SK-N-SH (cell line): Measurements from ENCODE around the gene NFXL1. TPM values are rescaled to one million over a fixed set of nuclear protein-coding genes. Genes with fewer than 3 reads are reported as not detected.

Experiments
- CHD2 ChIP-seq: fragments of 150-350 bp; IDR thresholded peaks from 2 replicates; pipeline ENCODE4 v1.6.1; 2018; ENCODE audit warnings: low read length; ENCODE audit not compliant: partially characterized antibody
- CTCF ChIP-seq: fragments of 200-600 bp; sonication (generic); IDR thresholded peaks from 2 replicates; pipeline ENCODE4 v1.6.1; 2017; ENCODE audit warnings: antibody characterized with exemption, mild to moderate bottlenecking, moderate library complexity
- ELF1 ChIP-seq: IDR thresholded peaks from 2 replicates; pipeline ENCODE4 v1.4.0; 2012
- FOSL2 ChIP-seq: IDR thresholded peaks from 2 replicates; pipeline ENCODE4 v1.4.0; 2012; ENCODE audit warnings: low read depth, mild to moderate bottlenecking, moderate library complexity, borderline replicate concordance
- FOXJ3 ChIP-seq: sonication (generic); formaldehyde crosslinking; IDR thresholded peaks from 2 replicates; pipeline ENCODE4 v1.5.1; 2020; ENCODE audit warnings: mild to moderate bottlenecking, missing genetic modification reagents
- FOXM1 ChIP-seq: IDR thresholded peaks from 2 replicates; pipeline ENCODE4 v1.4.0; 2012; ENCODE audit warnings: low read depth, mild to moderate bottlenecking
- GABPA ChIP-seq: IDR thresholded peaks from 2 replicates; pipeline ENCODE4 v1.4.0; 2012; ENCODE audit warnings: low read depth, mild to moderate bottlenecking
- MAX ChIP-seq: IDR thresholded peaks from 2 replicates; pipeline ENCODE4 v1.4.0; 2012; ENCODE audit warnings: low read depth
- NRF1 ChIP-seq: IDR thresholded peaks from 2 replicates; pipeline ENCODE4 v1.6.1; 2012; ENCODE audit warnings: low read depth, mild to moderate bottlenecking, low read length
- POLR2AphosphoS5 ChIP-seq: IDR thresholded peaks from 2 replicates; pipeline ENCODE4 v1.6.1; 2012; ENCODE audit warnings: low read depth, low read length
- SIN3A ChIP-seq: IDR thresholded peaks from 2 replicates; pipeline ENCODE4 v1.6.1; 2012; ENCODE audit warnings: low read depth, mild to moderate bottlenecking, low read length, moderate library complexity, borderline replicate concordance
- TCF12 ChIP-seq: IDR thresholded peaks from 2 replicates; pipeline ENCODE4 v1.4.0; 2012
- TEAD4 ChIP-seq: IDR thresholded peaks from 2 replicates; pipeline ENCODE4 v1.4.0; 2012; ENCODE audit warnings: mild to moderate bottlenecking, borderline replicate concordance; ENCODE audit not compliant: insufficient read depth
- YY1 ChIP-seq: IDR thresholded peaks from 2 replicates; pipeline ENCODE4 v1.4.0; 2012; ENCODE audit warnings: low read depth, mild to moderate bottlenecking
- ZBTB33 ChIP-seq: IDR thresholded peaks from 2 replicates; pipeline ENCODE4 v1.4.0; 2012; ENCODE audit warnings: low read depth, borderline replicate concordance
- polyA plus RNA-seq, 3 experiments: library from polyadenylated mRNA; depleted of rRNA; stranded (reverse); fragments of >200 nt; gene quantifications; 2 replicates each; pipeline ENCODE4 v1.2.3, GENCODE V29; 2012
- TF ChIP-seq, protein P1 (sequence below): fragments of 150-350 bp; IDR thresholded peaks from 2 replicates; pipeline ENCODE4 v1.6.1; 2016; ENCODE audit warnings: mild to moderate bottlenecking, low read depth, low read length

NFXL1 gene
- polyA plus RNA-seq, 1 of the 3 experiments (the other 2 are of a cell fraction) = 9.0 TPM

- TF ChIP-seq TCF12 (no peak), TEAD4 (no peak), CHD2 (peak; percentile 1), NRF1 (0 out of 2 replicates have a peak, but pooled peaks have one; percentile 17), SIN3A (no peak), YY1 (no peak), ZBTB33 (no peak), FOSL2 (no peak), FOXM1 (no peak), MAX (no peak), GABPA (no peak), POLR2AphosphoS5 (peak; percentile 20; the same call in 1 of the 2 replicates), CTCF (no peak), FOXJ3 (CRISPR knock-in tag) (no peak), ELF1 (no peak)
- TF ChIP-seq, protein P1, sequence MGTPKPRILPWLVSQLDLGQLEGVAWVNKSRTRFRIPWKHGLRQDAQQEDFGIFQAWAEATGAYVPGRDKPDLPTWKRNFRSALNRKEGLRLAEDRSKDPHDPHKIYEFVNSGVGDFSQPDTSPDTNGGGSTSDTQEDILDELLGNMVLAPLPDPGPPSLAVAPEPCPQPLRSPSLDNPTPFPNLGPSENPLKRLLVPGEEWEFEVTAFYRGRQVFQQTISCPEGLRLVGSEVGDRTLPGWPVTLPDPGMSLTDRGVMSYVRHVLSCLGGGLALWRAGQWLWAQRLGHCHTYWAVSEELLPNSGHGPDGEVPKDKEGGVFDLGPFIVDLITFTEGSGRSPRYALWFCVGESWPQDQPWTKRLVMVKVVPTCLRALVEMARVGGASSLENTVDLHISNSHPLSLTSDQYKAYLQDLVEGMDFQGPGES = no peak
These were observed 77.1 kb downstream of the NFXL1 start (continued) for GRCh38 chr4:47837094-47837907.
